ENCODE results near the gene COPS2. TPM values are rescaled to one million over a fixed set of nuclear protein-coding genes. Genes with fewer than 3 reads are reported as not detected.

Gene COPS2
- total RNA-seq, 1 donor from 2014 or later = 57.2 TPM

GRCh38 chr15:49101536-49101935, 53.9 kb downstream of the COPS2 start:
- Histone ChIP-seq H3K27me3 (no peaks in the 10 kb centered on the region), H3K9me3 (no peaks in the 10 kb centered on the region), H3K27ac (no peak overlapping the region), H3K4me3 (no peak overlapping the region), H3K4me1 (no peaks in the 10 kb centered on the region), H3K36me3 (peaks cover 6% of the 10 kb centered on the region)
- no peak for DNase-seq
- no peak for ATAC-seq
- TF ChIP-seq CTCF (IDR thresholded peaks at IDR 0.05) = no peak
- intact Hi-C loops (cut with DNase I) = no loop called here

GRCh38 chr15:49096090-49096750, 59.2 kb downstream of the COPS2 start:
- ATAC-seq = peak; percentile 43

GRCh38 chr15:49094923-49095322, 60.5 kb downstream of the COPS2 start:
- intact Hi-C loops (cut with DNase I) = no loop called here
- no peaks in the 10 kb centered on the region for H3K9me3 ChIP-seq
- H3K4me3 ChIP-seq = no peak overlapping the region
- no peak for TF ChIP-seq CTCF (IDR thresholded peaks at IDR 0.05)
- no peaks in the 10 kb centered on the region for H3K4me1 ChIP-seq
- no peak for ATAC-seq
- no peaks in the 10 kb centered on the region for H3K36me3 ChIP-seq
- DNase-seq = no peak
- no peaks in the 10 kb centered on the region for H3K27me3 ChIP-seq
- no peak overlapping the region for H3K27ac ChIP-seq

More at GRCh38 chr15:49096090-49096750, 59.2 kb downstream of the COPS2 start:
- no peak overlapping the region for H3K4me3 ChIP-seq
- no peaks in the 10 kb centered on the region for H3K36me3 ChIP-seq
- TF ChIP-seq CTCF (IDR thresholded peaks at IDR 0.05) = no peak
- no peaks in the 10 kb centered on the region for H3K4me1 ChIP-seq
- no peaks in the 10 kb centered on the region for H3K9me3 ChIP-seq
- intact Hi-C loops (cut with DNase I) = no loop called here
- DNase-seq = no peak
- H3K27me3 ChIP-seq = no peaks in the 10 kb centered on the region
- no peak overlapping the region for H3K27ac ChIP-seq

GRCh38 chr15:49093252-49094105, 61.9 kb downstream of the COPS2 start:
- no peak for TF ChIP-seq CTCF (IDR thresholded peaks at IDR 0.05)
- H3K36me3 ChIP-seq = no peaks in the 10 kb centered on the region
- no peaks in the 10 kb centered on the region for H3K27me3 ChIP-seq
- intact Hi-C loops (cut with DNase I) = no loop called here
- H3K4me1 ChIP-seq = no peaks in the 10 kb centered on the region
- ATAC-seq (peak; percentile 20), DNase-seq (no peak)
- no peak overlapping the region for H3K4me3 ChIP-seq
- no peak overlapping the region for H3K27ac ChIP-seq
- no peaks in the 10 kb centered on the region for H3K9me3 ChIP-seq

GRCh38 chr15:49088996-49089395, 66.4 kb downstream of the COPS2 start:
- no peak for TF ChIP-seq CTCF (IDR thresholded peaks at IDR 0.05)
- Histone ChIP-seq H3K36me3 (no peaks in the 10 kb centered on the region), H3K27me3 (no peaks in the 10 kb centered on the region), H3K9me3 (no peaks in the 10 kb centered on the region), H3K4me3 (no peak overlapping the region), H3K4me1 (no peaks in the 10 kb centered on the region), H3K27ac (no peak overlapping the region)
- intact Hi-C loops (cut with DNase I) = no loop called here
- DNase-seq = no peak
- ATAC-seq = no peak
